K562 (cell line): Measurements from ENCODE around the gene EFEMP2. TPM values are rescaled to one million over a fixed set of nuclear protein-coding genes. Genes with fewer than 3 reads are reported as not detected.

ENCODE experiments used
- ARID3A ChIP-seq: IDR thresholded peaks from 2 replicates; pipeline ENCODE4 v1.6.1; 2012; ENCODE audit warnings: low read depth, low read length, improper control_type of control experiment, borderline replicate concordance
- BCLAF1 ChIP-seq, 2 experiments: fragments of 450-650 bp in 1 of 2; IDR thresholded peaks; 2 replicates each; pipeline ENCODE4 v1.6.1; 2011 to 2017; ENCODE audit warnings: low read depth in 2 of 2, antibody characterized with exemption in 1 of 2, borderline replicate concordance in 1 of 2, low read length in 1 of 2, mild to moderate bottlenecking in 1 of 2, mixed read lengths in 1 of 2; ENCODE audit not compliant: control insufficient read depth in 1 of 2
- CREB5 ChIP-seq: fragments of 250-450 bp; sonication (Bioruptor Pico); IDR thresholded peaks from 2 replicates; pipeline ENCODE4 v1.5.0; 2020; ENCODE audit warnings: mild to moderate bottlenecking
- MCM7 ChIP-seq, 2 experiments: fragments of 450-650 bp; IDR thresholded peaks; 2 replicates each; pipeline ENCODE4 v1.6.1; 2016 to 2018
- NR2C2 ChIP-seq, 2 experiments: fragments of 200-800 bp in 1 of 2; sonication (Bioruptor generic) in 1 of 2; sonication (generic) in 1 of 2; formaldehyde crosslinking in 1 of 2; IDR thresholded peaks; 2 replicates each; pipeline versions ENCODE4 v1.6.1 to v1.8.0; 2016 to 2022; ENCODE audit warnings: mild to moderate bottlenecking in 1 of 2, missing compliant biosample characterization in 1 of 2, missing genetic modification characterization in 1 of 2, missing genetic modification reagents in 1 of 2
- PRMT5 ChIP-seq: sonication (generic); formaldehyde crosslinking; IDR thresholded peaks from 2 replicates; pipeline ENCODE4 v1.5.0; 2020; ENCODE audit warnings: missing genetic modification reagents
- SMARCB1 ChIP-seq: IDR thresholded peaks from 2 replicates; pipeline ENCODE4 v1.6.1; 2011; ENCODE audit warnings: improper control_type of control experiment, low read depth; ENCODE audit not compliant: insufficient read length
- ZKSCAN8 ChIP-seq: fragments of 200-800 bp; sonication (Bioruptor generic); IDR thresholded peaks from 2 replicates; pipeline ENCODE4 v1.6.1; 2016; ENCODE audit warnings: missing genetic modification characterization, missing compliant biosample characterization
- ZNF79 ChIP-seq: fragments of 250-450 bp; sonication (Bioruptor Pico); IDR thresholded peaks from 2 replicates; pipeline ENCODE4 v1.4.0; 2020; ENCODE audit warnings: low read depth, mild to moderate bottlenecking, moderate library complexity
- polyA plus RNA-seq, 8 experiments: library from polyadenylated mRNA; depleted of rRNA in 4 of 8; stranded (reverse) in 5 of 8; unstranded in 3 of 8; fragments of >200 nt; fragmentation: Nextera tagmentation in 2 of 8; fragmentation: Illumina TruSeq in 1 of 8; extraction: Ambion mirVana in 2 of 8; extraction: Trizol in 1 of 8; gene quantifications; 2 replicates each; pipeline versions ENCODE4 v1.2.1 to v1.2.3, GENCODE V29; 2011 to 2014; ENCODE audit warnings: inconsistent platforms in 1 of 8, missing spikeins in 1 of 8
- total RNA-seq, 7 experiments: library from RNA; depleted of rRNA in 6 of 7; stranded (reverse); fragments of >200 nt in 6 of 7; fragmentation: Illumina TruSeq in 2 of 7; extraction: Trizol in 2 of 7; gene quantifications; 2 replicates each; pipeline versions ENCODE4 v1.2.1 to v1.2.3, GENCODE V29; 2011 to 2021; ENCODE audit warnings: low replicate concordance in 1 of 7
- TF ChIP-seq, protein P1 (sequence below): fragments of 450-650 bp; IDR thresholded peaks from 2 replicates; pipeline ENCODE4 v1.6.1; 2016; ENCODE audit warnings: missing biosample characterization, missing genetic modification characterization
- TF ChIP-seq, protein P2 (sequence below): sonication (generic); IDR thresholded peaks from 2 replicates; pipeline ENCODE4 v1.6.1; 2016
- TF ChIP-seq, protein P3 (sequence below): fragments of 450-650 bp; IDR thresholded peaks from 2 replicates; pipeline ENCODE4 v1.7.1; 2018; ENCODE audit warnings: mild to moderate bottlenecking, low read depth; ENCODE audit not compliant: partially characterized antibody

The EFEMP2 gene
- total and polyA plus RNA-seq, 9 of the 15 experiments (the other 6 are each of a cell fraction or from before 2014, with no cell fraction given): 0.07 to 2.9 (median 0.69) TPM; not detected in 1

GRCh38 chr11:65900125-65900898, 27.7 kb upstream of the EFEMP2 start, which contains the start of gene FOSL1 (continued):
- TF ChIP-seq ARID3A (no peak), MCM7 (IDR thresholded peaks at IDR 0.05) (no peak), ZKSCAN8 (CRISPR knock-in tag) (no peak), BCLAF1 (IDR thresholded peaks at IDR 0.05; ENCODE audit: borderline replicate concordance in 1 of 2, control insufficient read depth in 1 of 2, low read depth in 2 of 2, low read length in 1 of 2) (peak in 1 of 2 experiments; percentile 61; a peak in 1 of 4 replicates), CREB5 (CRISPR knock-in tag) (no peak), ZNF79 (CRISPR knock-in tag) (no peak), PRMT5 (CRISPR knock-in tag) (no peak), NR2C2 (CRISPR knock-in tag; IDR thresholded peaks at IDR 0.05) (no peak), NR2C2 (tag; IDR thresholded peaks at IDR 0.05) (no peak), SMARCB1 (no peak)
- TF ChIP-seq, protein P1, sequence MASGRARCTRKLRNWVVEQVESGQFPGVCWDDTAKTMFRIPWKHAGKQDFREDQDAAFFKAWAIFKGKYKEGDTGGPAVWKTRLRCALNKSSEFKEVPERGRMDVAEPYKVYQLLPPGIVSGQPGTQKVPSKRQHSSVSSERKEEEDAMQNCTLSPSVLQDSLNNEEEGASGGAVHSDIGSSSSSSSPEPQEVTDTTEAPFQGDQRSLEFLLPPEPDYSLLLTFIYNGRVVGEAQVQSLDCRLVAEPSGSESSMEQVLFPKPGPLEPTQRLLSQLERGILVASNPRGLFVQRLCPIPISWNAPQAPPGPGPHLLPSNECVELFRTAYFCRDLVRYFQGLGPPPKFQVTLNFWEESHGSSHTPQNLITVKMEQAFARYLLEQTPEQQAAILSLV: no peak
- TF ChIP-seq, protein P2, sequence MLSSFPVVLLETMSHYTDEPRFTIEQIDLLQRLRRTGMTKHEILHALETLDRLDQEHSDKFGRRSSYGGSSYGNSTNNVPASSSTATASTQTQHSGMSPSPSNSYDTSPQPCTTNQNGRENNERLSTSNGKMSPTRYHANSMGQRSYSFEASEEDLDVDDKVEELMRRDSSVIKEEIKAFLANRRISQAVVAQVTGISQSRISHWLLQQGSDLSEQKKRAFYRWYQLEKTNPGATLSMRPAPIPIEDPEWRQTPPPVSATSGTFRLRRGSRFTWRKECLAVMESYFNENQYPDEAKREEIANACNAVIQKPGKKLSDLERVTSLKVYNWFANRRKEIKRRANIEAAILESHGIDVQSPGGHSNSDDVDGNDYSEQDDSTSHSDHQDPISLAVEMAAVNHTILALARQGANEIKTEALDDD: no peak
- TF ChIP-seq, protein P3, sequence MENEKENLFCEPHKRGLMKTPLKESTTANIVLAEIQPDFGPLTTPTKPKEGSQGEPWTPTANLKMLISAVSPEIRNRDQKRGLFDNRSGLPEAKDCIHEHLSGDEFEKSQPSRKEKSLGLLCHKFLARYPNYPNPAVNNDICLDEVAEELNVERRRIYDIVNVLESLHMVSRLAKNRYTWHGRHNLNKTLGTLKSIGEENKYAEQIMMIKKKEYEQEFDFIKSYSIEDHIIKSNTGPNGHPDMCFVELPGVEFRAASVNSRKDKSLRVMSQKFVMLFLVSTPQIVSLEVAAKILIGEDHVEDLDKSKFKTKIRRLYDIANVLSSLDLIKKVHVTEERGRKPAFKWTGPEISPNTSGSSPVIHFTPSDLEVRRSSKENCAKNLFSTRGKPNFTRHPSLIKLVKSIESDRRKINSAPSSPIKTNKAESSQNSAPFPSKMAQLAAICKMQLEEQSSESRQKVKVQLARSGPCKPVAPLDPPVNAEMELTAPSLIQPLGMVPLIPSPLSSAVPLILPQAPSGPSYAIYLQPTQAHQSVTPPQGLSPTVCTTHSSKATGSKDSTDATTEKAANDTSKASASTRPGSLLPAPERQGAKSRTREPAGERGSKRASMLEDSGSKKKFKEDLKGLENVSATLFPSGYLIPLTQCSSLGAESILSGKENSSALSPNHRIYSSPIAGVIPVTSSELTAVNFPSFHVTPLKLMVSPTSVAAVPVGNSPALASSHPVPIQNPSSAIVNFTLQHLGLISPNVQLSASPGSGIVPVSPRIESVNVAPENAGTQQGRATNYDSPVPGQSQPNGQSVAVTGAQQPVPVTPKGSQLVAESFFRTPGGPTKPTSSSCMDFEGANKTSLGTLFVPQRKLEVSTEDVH: no peak
